ENCODE measurements around the gene HCRT. TPM values are rescaled to one million over a fixed set of nuclear protein-coding genes. Genes with fewer than 3 reads are reported as not detected.

The HCRT gene
- total and polyA plus RNA-seq, 2 donors (not counting 1 experiment from before 2014, with no cell fraction given) = not detected

DNA sequence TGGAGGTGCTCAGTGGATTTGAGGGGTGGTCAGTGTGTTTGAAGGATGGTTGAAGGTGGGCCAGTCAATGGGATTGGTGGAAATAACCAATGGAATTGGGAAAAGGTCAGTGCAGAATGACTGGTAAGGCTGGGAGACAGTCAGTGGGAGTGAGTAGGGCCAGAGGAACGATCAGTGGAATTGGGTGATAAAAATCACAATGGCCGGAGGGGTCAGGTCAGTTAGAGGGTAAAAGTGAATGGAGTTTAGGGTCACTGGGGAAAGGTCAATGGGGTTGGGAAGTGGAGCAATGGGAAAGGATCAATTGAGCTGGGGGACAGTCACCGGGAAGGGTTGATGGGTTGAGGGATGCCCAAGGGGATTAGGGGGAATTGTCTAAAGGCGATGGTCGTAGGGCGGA is 19.5 kb downstream of the HCRT start:
- H3K4me1 Mint-ChIP-seq = peaks cover 4% of the 10 kb centered on the region
- no peaks in the 10 kb centered on the region for H3K4me1 ChIP-seq (ENCODE audit: control insufficient read depth in 2 of 2, insufficient read depth in 2 of 2, low read length in 2 of 2)
- H3K27ac ChIP-seq (ENCODE audit: low read length in 2 of 2) = no peak overlapping the region
- H3K4me3 ChIP-seq (ENCODE audit: control extremely low read depth in 1 of 5, extremely low read depth in 1 of 5, insufficient read depth in 1 of 5, low read depth in 2 of 5, low read length in 4 of 5) = no peak overlapping the region
- no peak overlapping the region for H3K4me2 ChIP-seq (replicated peaks; ENCODE audit: low read depth, low read length, poor library complexity, severe bottlenecking)
- intact Hi-C loops (cut with micrococcal nuclease) = no loop called here
- H3K27me3 Mint-ChIP-seq = no peaks in the 10 kb centered on the region
- no peak overlapping the region for H3K4me3 Mint-ChIP-seq
- ChIA-PET POLR2A (no interaction called here), CTCF (interaction anchor here (0.8 kb wide), 1 partner anchor 18 kb away, joined by 3 read pairs; no protein-coding TSS in a partner anchor)
- no peak for ATAC-seq (ENCODE audit: low read depth)
- H3K9me3 ChIP-seq (ENCODE audit: control extremely low read depth in 1 of 3, control insufficient read depth in 2 of 3, insufficient read depth in 1 of 3, low read length in 2 of 3) = no peaks in the 10 kb centered on the region
- no peaks in the 10 kb centered on the region for H3K9me3 Mint-ChIP-seq (ENCODE audit: insufficient read depth)
- H3K79me2 ChIP-seq (ENCODE audit: control insufficient read depth, insufficient read depth, low read length) = no peaks in the 10 kb centered on the region
- H3K27me3 ChIP-seq (replicated peaks in 1 of 4; ENCODE audit: control extremely low read depth in 1 of 4, control insufficient read depth in 3 of 4, insufficient read depth in 4 of 4, low read length in 3 of 4) = no peaks in the 10 kb centered on the region
- TF ChIP-seq, protein P1, sequence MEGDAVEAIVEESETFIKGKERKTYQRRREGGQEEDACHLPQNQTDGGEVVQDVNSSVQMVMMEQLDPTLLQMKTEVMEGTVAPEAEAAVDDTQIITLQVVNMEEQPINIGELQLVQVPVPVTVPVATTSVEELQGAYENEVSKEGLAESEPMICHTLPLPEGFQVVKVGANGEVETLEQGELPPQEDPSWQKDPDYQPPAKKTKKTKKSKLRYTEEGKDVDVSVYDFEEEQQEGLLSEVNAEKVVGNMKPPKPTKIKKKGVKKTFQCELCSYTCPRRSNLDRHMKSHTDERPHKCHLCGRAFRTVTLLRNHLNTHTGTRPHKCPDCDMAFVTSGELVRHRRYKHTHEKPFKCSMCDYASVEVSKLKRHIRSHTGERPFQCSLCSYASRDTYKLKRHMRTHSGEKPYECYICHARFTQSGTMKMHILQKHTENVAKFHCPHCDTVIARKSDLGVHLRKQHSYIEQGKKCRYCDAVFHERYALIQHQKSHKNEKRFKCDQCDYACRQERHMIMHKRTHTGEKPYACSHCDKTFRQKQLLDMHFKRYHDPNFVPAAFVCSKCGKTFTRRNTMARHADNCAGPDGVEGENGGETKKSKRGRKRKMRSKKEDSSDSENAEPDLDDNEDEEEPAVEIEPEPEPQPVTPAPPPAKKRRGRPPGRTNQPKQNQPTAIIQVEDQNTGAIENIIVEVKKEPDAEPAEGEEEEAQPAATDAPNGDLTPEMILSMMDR (IDR thresholded peaks at IDR 0.05) = no peak
- no peak for TF ChIP-seq EZH2 (IDR thresholded peaks at IDR 0.05; ENCODE audit: borderline replicate concordance, insufficient read depth, low read depth, low read length, poor library complexity, severe bottlenecking)
- H3K36me3 ChIP-seq (replicated peaks in 1 of 2; ENCODE audit: control extremely low read depth in 1 of 2, control insufficient read depth in 1 of 2, extremely low read depth in 1 of 2, insufficient read depth in 2 of 2, low read length in 1 of 2) = no peaks in the 10 kb centered on the region
- no peak overlapping the region for H3K9ac ChIP-seq (ENCODE audit: low read length)
- H3K27ac Mint-ChIP-seq = no peak overlapping the region
- H2AFZ ChIP-seq (ENCODE audit: insufficient read depth, low read depth, low read length, poor library complexity, severe bottlenecking) = no peak overlapping the region
- 98% methylated on average over 6 of the region's 6 CpGs for WGBS (ENCODE audit: insufficient coverage)
- no peak for DNase-seq
- no peaks in the 10 kb centered on the region for H4K20me1 ChIP-seq (ENCODE audit: control insufficient read depth, insufficient read depth, low read length, poor library complexity, severe bottlenecking)

DNA sequence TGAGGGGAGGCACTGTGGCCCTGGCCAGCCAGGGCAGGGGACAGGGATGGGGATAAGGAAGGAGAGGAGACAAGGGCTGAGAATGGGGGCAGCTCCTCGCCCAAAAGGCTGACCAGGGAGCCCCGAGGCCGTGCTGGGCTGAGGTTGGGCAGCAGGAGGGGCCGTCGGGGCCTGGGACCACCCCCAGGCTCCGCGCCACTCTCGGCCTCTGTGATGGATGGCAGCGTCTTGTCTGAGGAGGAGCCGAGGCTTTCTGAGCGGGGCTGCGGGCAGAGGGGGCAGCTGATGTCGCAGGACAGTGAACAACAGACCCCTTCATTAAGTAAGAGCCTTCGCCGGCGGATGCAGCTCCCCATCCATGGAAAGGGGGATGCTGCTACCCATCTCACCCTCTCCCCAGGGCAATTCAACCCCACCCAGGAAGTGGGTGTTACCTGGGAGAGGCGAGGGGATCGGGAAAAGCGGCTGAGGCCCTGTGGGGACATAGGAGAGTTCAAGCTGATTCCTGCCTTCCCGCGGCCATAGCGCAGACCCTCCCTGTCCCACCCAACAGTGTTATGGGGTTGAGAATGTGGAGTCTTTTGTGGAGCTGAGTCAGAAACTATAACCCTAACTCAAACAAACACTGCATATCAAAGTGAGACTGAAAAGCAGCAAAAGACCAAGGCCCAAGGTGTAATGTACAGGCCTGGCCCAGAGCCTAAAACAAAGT is 21.4 kb downstream of the HCRT start:
- H3K4me1 Mint-ChIP-seq = peaks cover 4% of the 10 kb centered on the region
- H3K27me3 ChIP-seq (replicated peaks in 1 of 4; ENCODE audit: control extremely low read depth in 1 of 4, control insufficient read depth in 3 of 4, insufficient read depth in 4 of 4, low read length in 3 of 4) = no peaks in the 10 kb centered on the region
- no peaks in the 10 kb centered on the region for H3K9me3 ChIP-seq (ENCODE audit: control extremely low read depth in 1 of 3, control insufficient read depth in 2 of 3, insufficient read depth in 1 of 3, low read length in 2 of 3)
- H3K27me3 Mint-ChIP-seq = no peaks in the 10 kb centered on the region
- no peak overlapping the region for H3K27ac Mint-ChIP-seq
- TF ChIP-seq EZH2 (IDR thresholded peaks at IDR 0.05; ENCODE audit: borderline replicate concordance, insufficient read depth, low read depth, low read length, poor library complexity, severe bottlenecking) = no peak
- TF ChIP-seq, protein P1 (IDR thresholded peaks at IDR 0.05) = no peak
- no peaks in the 10 kb centered on the region for H3K9me3 Mint-ChIP-seq (ENCODE audit: insufficient read depth)
- WGBS (ENCODE audit: insufficient coverage) = 86% methylated on average over 13 of the region's 22 CpGs
- H3K4me1 ChIP-seq (ENCODE audit: control insufficient read depth in 2 of 2, insufficient read depth in 2 of 2, low read length in 2 of 2) = no peaks in the 10 kb centered on the region
- no peak overlapping the region for H3K4me3 Mint-ChIP-seq
- no peak overlapping the region for H3K27ac ChIP-seq (ENCODE audit: low read length in 2 of 2)
- POLR2A ChIA-PET = no interaction called here
- intact Hi-C loops (cut with micrococcal nuclease) = no loop called here
- H4K20me1 ChIP-seq (ENCODE audit: control insufficient read depth, insufficient read depth, low read length, poor library complexity, severe bottlenecking) = no peaks in the 10 kb centered on the region
- CTCF ChIA-PET = no interaction called here
- no peak overlapping the region for H3K4me3 ChIP-seq (ENCODE audit: control extremely low read depth in 1 of 5, extremely low read depth in 1 of 5, insufficient read depth in 1 of 5, low read depth in 2 of 5, low read length in 4 of 5)
- H3K4me2 ChIP-seq (replicated peaks; ENCODE audit: low read depth, low read length, poor library complexity, severe bottlenecking) = no peak overlapping the region
- H3K79me2 ChIP-seq (ENCODE audit: control insufficient read depth, insufficient read depth, low read length) = no peaks in the 10 kb centered on the region
- ATAC-seq (ENCODE audit: low read depth) (no peak), DNase-seq (no peak)
- H2AFZ ChIP-seq (ENCODE audit: insufficient read depth, low read depth, low read length, poor library complexity, severe bottlenecking) = no peak overlapping the region
- H3K9ac ChIP-seq (ENCODE audit: low read length) = no peak overlapping the region
- H3K36me3 ChIP-seq (replicated peaks in 1 of 2; ENCODE audit: control extremely low read depth in 1 of 2, control insufficient read depth in 1 of 2, extremely low read depth in 1 of 2, insufficient read depth in 2 of 2, low read length in 1 of 2) = no peaks in the 10 kb centered on the region

Measured in B cell (primary cell).